Stimulated activated CD8-positive, alpha-beta memory T cell treated with anti-CD3 and anti-CD28 coated beads, Interleukin-4, amount 100 ng/mL, for 1 hour (primary cell): ENCODE measurements around the gene TMEM178B.
"Not testable (repeated sequence)": the region's sequence is repeated elsewhere in the genome, so short reads cannot be mapped to it uniquely, and the experiment has no call there.

ENCODE experiments used
- DNase-seq, 2 donors: peaks; one replicate each; pipeline ENCODE4 v3.0.0-alpha.2; 2020; ENCODE audit warnings: low read depth in 2 of 2, low spot score in 1 of 2

The TMEM178B gene

DNA sequence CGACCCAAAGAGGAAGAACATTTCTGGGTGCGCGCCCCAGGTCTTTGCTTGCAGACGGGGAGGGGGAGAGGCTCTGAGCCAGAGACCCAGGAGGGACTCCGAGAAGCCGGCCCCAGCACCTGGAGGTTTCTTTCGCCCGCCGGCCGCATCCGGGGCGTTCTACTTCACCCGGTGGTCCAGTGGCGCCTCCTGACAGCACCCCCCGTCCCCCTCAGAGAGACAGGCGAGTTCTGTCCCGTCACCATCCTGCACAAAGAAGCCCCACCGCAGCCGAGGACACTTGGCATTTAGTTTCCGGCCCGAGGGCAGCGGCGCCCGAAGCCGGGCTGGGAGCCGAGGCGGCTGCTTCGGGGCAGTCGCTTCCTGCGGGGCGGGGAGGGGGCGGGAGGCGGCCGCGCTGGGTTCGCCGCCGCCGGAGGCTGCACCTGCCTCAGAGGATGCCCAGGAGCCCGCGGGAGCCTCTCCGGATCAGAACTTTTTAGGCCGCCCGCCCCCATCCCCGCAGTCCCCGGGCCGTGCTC lies at the start of gene TMEM178B:
TSS of gene TMEM178B (plus strand) at position 424 of the 521 bp plus-strand sequence.
- no peak for DNase-seq

DNA sequence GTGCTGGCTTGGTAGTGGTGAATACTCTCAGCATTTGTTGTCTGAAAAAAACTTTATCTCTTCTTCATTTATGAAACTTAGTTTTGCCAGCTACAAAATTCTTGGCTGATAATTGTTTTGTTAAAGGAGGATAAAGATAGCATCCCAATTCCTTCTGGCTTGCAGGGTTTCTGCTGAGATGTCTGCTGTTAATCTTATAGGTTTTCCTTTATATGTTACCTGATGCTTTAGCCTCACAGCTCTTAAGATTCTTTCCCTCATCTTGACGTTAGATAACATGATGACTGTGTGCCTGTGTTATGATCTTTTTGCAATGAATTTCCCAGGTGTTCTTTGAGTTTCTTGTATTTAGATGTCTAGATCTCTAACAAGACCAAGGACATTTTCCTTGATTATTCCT lies 49.2 kb upstream of the TMEM178B start:
- no peak for DNase-seq

DNA sequence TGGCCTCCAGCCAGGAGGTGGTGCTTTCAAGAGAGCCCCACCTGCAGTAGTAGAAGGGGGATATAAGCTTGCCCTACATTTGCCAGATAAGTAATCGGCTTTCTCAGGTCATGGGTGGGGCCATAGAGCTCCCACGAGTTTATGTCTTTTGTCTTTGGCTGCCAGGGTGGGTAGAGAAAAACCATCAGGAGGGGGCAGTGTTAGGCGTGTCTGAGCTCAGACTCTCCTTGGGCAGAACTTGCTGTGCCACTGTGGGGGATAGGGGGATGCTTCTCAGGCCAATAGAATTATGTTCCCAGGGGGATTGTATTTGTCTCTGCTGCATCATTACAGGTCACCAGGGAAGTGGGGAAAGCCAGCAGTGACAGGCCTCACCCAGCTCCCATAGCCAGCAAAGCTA lies 46.8 kb upstream of the TMEM178B start:
- DNase-seq: no peak

DNA sequence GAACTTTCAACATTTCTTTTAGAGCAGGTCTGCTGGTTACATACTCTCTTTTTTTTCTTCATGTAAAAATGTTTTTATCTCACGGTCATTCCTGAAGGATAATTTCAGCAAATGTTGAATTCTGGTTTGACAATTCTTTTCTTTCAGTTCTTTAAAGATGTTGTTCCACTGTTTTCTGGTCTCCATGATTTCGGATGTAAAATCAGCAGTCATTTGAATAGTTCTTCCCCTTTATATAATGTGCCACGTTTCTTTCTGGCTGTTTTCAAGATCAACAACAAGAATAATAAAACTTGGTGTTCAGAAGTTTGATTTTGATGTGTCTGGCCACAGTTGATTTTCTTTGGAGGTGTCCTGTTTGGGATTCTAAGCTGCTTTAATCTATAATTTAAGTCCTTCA lies 45.1 kb upstream of the TMEM178B start:
- DNase-seq: no peak

DNA sequence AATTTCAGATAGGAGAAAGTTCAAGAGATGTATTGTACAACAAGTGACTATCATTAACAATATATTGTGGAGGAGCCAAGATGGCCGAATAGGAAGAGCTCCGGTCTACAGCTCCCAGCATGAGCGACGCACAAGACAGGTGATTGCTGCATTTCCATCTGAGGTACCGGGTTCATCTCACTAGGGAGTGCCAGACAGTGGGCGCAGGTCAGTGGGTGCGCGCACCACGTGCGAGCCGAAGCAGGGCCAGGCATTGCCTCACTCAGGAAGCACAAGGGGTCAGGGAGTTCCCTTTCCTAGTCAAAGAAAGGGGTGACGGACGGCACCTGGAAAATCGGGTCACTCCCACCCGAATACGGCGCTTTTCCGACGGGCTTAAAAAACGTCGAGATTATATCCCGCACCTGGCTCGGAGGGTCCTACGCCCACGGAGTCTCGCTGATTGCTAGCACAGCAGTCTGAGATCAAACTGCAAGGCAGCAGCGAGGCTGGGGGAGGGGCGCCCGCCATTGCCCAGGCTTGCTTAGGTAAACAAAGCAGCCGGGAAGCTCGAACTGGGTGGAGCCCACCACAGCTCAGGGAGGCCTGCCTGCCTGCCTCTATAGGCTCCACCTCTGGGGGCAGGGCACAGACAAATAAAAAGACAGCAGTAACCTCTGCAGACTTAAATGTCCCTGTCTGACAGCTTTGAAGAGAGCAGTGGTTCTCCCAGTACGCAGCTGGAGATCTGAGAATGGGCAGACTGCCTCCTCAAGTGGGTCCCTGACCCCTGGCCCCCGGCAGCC lies 41.1 kb upstream of the TMEM178B start:
- not testable (repeated sequence) for DNase-seq

DNA sequence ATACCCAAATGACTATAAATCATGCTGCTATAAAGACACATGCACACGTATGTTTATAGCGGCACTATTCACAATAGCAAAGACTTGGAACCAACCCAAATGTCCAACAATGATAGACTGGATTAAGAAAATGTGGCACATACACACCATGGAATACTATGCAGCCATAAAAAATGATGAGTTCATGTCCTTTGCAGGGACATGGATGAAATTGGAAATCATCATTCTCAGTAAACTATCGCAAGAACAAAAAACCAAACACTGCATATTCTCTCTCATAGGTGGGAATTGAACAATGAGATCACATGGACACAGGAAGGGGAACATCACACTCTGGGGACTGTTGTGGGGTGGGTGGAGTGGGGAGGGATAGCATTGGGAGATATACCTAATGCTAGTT lies 35.8 kb upstream of the TMEM178B start:
- DNase-seq: not testable (repeated sequence)

DNA sequence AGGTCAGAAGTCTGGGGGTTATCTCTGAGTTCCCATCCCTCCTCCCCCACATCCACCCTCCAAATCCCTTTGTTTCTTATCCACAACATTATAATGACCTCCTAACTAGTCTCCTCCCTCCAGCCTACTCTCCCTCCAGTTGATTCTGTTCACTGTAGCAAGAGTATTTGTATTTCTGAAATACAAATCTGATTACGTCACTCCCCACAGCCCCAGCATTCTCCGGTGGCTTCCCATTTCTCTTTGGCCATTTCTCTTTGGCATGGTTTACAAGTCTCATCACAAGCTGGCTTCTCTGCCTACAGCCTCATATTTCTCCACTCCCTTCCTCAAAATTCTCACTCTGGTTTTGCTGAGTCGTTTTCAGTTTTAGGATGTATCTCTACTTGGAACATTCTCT lies 34.5 kb upstream of the TMEM178B start:
- DNase-seq: no peak

DNA sequence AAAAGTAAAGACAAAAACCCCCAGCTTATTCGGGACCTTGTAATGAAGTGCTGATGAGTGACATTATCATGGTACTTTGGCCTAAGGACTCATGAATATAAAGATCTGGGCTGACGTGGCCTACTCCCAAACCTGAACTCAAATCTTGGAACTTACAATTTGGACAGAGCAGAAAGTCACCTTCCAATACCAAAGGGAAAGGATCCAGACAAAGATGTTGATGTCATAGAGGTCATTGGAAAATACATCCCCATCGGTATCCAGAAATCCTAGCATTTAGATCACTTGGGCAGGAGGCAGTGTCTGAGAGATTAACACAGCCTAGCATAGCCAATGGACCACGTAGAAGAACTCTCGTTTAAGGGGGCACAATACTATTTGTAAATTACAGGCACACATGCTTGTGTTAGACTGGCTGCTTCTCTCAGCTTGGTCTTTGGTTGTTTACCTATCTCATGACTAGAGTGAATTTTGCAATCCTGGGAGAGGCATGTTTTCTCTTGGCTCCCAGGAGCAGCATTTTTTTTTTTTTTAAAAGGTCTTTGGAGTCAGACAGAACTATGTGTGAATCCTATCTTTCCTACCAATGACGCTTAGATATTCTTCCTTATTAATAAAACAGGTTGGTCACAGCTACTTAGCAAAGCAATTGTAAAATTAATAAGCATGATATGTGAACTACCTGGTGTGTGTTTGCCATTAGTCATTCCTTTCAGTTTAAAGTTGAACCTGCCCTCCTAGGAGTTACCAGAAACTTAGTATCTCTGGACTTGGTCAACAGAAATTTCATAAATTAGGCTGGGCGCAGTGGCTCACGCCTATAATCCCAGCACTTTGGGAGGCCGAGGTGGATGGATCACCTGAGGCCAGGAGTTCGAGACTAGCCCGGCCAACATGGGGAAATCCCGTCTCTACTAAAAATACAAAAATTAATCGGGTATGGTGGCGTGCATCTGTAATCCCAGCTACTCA lies 31.4 kb upstream of the TMEM178B start:
- no peak for DNase-seq

DNA sequence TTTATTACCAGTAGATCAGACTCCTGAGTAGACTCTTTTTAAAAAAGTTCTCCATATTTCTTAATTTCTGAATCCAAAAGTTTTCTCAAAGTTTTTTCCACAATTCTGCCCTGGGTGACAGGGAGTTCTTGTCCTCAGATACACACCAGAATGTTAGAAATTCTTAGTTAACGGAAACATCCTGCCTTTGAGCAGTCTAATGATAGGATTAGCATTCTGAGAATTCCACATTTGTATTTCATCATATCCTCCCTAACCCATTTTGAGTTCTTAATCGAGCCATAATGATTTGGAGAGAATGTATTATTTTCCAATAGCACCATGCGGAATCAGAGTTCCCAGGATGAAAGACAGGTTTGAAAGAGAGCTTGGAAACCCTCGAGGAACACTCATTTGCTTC lies 30.2 kb upstream of the TMEM178B start:
- DNase-seq: no peak

DNA sequence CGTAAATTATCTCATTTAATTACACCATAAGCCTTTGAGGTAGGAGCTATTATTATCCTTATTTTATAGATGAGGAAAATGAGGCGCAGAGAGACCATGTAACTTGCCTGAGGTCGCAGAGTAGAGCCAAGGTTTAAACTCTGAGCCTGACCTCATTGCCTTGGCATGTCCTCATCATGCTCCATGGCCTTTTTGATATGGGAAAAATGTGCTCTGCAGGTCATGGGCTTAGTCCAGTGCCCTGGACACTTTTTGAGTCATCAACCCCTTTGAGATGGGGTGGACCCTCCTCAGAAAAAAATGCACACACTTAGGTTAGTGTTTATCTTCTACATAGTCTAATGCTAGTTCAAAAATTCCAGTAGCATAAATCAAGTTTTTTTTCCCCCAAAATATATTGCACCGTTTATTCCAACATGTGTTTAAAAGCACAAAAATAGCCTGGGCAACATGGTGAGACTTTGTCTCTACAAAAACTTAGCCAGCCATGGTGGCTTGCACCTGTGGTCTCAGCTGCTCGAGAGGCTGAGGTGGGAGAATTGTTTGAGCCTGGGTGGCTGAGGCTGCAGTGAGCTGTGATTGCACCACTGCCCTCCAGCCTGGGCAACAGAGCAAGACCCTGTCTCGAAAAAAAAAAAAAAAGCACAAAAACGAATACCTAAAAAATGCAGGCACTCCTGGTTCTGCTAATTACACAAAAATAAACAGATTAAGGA lies 28.6 kb upstream of the TMEM178B start:
- no peak for DNase-seq

DNA sequence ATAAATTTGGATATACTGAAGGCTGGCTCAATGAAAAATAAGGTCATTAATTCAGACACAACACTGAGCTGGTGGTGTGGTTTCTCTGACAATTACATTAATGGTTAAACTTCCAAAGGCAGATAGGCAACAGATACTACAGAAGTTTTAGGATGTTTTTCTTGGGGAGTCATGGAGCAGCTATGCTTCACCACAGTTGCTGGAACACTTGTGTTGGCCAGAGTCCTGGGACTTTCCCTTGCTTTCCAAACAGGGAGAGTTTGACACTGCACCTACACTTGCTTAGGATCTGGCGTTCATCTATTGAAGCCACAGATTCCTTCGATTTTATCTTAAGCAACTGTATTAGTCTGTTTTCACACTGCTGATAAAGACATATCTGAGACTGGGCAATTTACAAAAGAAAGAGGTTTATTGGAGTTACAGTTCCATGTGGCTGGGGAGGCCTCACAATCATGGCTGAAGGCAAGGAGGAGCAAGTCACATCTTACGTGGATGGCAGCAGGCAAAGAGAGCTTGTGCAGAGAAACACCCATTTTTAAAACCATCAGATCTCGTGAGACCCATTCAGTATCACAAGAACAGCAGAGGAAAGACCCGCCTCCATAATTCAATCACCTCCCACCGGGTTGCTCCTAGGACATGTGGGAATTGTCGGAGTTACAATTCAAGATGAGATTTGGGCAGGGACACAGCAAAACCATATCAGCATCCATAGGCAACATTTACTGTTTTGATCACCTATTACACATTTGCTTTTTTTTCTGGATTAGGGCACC lies 27.8 kb upstream of the TMEM178B start:
- DNase-seq: no peak

DNA sequence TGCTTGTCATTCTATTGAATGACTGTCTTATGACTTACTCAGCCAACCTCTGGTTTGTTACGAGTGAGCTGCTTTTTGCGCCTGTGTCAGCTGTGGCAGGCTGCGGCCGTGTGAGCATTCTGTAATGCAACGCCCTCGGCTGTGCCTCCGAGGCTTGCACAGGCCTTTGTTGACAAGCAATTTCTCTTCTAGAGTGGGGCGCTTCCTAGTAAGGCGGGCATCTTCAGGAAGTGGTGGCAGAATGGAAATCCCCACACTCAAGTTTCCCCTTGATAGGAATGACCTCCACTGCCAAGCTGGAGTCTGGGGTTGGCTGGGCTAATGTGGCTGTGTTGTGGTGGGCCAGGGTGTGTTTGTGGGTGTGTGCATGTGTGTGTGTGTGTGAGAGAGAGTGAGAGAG lies 20.2 kb upstream of the TMEM178B start:
- DNase-seq: peak in 1 of 2 donors; percentile 23

DNA sequence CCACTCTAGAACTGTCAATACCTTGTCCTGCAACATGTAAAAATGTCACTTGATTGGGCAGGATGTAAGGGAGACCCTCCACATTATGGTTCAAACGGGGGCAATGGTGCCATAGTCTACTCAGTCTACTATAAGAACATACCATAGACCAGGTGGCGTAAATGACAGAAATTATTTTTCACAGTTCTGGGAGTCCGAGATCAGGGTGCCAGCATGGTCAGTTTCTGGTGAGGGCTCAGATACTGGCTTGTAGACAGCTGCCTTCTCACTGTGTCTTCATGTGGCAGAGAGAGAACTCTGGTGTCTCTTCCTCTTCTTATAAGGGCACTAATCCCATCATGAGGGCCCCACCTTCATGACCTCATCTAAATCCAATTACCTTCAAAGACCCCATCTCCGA lies 18.7 kb upstream of the TMEM178B start:
- no peak for DNase-seq

DNA sequence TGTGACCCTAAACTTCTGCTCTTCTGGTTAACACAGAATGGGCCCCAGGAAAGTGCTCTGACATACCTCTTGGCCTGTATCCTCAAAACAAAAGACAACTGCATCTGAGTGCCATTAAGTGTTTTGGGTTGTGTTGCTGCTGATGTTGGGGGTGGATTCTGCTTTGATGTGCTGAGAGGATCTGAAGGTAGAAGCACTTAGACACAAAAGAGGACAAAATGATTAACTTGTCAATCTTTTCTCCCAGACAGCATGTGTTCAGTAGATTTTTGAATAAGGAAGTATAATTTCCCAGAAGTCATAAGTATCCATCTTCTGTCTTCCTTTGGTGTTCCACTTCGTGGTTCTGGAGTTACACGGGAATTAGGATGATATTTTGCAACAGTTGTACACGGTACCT lies 16.1 kb upstream of the TMEM178B start:
- no peak for DNase-seq

DNA sequence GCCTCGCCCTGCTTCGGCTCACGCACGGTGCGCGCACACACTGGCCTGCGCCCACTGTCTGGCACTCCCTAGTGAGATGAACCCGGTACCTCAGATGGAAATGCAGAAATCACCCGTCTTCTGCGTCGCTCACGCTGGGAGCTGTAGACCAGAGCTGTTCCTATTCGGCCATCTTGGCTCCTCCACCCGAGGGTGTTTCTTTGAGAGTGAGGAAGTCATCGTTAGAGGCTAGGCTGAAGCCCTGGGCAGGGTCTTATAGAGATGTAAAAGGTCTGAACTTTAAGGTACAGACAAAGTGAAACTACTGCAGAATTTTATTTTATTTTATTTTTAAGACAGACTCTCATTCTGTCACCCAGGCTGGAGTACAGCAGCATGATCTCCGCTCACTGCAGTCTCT lies 6.0 kb upstream of the TMEM178B start:
- not testable (repeated sequence) for DNase-seq

DNA sequence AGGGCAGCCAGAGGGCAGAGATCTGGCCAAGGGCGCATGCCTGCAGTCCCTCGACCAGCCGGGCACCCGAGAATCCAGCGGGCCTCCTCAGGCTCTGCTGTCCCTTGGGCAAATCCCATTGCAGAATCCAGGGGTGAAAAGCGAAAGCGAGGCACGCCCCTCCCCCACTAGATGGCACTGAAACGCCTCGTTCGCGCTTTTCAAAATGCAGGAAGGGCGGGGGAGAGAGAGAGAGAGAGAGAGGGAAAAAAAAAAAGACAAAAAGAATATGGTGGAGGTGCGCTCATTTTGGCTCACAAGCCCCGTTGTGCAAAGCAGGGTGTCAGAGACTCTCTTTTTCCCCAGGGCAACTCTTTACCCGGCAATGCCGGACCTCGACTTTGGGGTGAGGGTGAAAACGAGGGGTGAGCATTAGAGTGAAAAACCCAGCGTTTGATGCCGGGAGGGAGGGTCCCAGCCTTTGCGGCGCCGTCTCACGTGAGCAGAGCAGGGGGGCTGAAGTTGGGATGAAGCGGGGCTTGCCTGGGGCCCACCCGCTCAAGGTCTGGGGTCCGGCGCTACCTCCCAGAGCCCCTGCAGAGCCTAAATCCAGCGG lies 2.5 kb upstream of the TMEM178B start:
- no peak for DNase-seq

DNA sequence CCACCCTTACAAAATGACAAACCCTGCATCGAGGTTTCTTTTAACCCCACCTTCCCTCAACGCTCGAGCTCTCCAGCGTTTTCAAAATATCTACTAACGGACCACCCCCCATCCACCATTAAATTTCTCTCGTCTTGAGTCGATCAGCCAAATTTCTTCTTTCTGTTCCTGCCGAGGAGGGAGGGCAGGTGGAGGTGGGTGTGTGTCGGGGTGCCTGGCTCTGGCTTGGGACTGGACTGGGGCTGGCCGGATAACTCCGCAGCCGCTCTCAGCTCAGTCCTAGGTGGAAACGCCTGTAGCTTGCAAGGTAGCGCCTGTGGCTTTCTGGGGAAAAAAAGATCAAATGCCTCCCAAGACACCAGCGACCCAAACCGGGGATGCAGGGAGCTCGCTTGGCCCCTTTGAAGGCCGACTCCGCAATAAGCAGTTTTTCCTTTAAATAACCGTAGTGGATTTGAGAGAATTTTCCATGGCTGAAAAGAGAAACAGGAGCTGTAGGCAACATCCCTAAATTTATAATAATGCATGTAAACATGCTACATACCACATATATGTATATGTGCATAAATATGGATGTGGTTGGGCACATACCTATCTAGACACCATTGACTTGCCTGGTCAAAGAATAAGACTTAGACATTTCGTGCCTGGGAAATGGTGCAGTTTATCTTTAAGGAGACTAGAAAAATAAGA lies 1.9 kb upstream of the TMEM178B start:
- DNase-seq: no peak

DNA sequence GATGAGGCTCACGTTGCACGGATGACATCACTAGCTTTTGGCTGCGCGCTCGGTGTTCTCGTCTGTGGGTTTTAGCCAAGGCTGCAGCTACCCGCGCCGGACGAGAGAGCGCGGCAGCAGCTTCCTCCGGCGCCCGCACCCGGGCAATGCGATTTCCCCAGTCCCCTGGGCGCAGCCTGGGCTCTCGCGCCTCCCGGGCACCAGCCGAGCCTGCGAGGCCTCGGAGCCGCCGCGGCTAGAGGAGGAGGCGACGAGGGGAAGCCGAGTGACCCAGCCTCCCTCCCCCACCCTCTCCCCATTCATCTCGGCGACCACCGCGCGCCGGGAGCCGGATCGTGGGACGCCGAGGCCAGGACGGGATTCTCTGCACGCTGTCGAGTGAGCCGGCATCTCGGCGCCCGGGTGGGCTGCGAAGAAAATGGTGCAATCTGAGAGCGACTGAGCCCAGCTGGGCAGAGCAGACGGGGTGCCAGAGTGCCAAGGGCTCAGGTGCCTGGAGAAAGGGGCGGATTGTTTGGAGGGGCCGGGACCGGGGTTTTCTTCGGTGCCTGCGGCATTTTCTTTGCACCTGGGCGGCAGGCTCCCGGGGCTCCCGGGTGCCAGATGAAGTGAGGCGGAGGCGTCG lies 1.2 kb upstream of the TMEM178B start:
- DNase-seq: no peak

DNA sequence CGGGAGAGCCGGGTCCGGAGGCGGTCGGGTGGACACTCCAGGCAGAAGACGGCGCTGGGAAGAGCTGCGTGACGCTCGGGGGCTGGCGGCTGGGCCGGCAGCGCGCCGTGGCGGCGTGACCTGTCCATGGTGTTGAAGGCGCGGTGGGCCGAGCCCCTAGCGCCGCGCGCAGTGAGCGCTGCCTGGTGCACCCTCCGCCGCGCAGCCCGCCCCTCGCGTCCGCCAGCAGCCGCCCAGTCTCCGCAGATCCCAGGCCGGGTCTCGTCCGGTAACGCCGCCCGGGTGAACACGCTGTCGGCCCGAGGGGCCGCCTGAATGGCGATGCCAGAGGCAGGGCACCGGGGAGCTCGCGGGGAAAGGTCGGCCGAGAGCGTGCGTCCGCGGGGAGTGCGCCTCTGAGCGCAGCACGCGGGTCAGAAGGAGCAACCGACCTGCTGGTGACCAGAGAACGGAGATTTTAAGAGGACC lies 657 bp upstream of the TMEM178B start:
- DNase-seq: no peak
